ENCODE results near the gene LRP1B.

LRP1B gene

GRCh38 chr2:140383781-140384180 is 1747.0 kb downstream of the LRP1B start:
- DNase-seq (ENCODE audit: low read depth, low spot score): no peak

DNA sequence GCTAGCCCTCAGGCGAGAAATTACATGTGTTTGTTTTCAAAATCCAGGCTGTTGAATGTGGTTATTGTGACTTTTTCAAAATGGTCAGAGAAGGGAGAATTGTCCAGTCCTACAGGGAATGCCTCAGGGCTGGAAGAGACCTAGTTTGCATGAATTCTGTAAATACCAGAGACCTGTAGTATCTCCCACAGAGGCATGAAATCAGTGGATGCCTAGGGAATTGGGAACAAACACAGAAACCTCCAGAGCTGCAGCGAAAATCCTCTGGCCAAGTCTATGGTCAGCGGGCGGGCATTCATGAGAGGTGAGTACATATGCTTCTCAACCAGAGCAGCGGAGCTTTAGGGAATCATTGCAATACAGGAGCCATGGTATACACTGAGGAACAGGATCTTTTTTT is 1754.1 kb downstream of the LRP1B start:
- Histone ChIP-seq H3K27me3 (ENCODE audit: insufficient read depth, insufficient read length) (no peaks in the 10 kb centered on the region), H3K4me3 (ENCODE audit: insufficient read length, low read depth) (no peak overlapping the region), H3K9me3 (ENCODE audit: insufficient read depth, low read length) (no peaks in the 10 kb centered on the region), H3K4me1 (ENCODE audit: insufficient read depth, insufficient read length) (no peaks in the 10 kb centered on the region), H3K36me3 (ENCODE audit: insufficient read depth, insufficient read length, low read length) (no peaks in the 10 kb centered on the region), H3K9ac (ENCODE audit: insufficient read length, low read depth) (no peak overlapping the region)
- DNase-seq (ENCODE audit: low read depth, low spot score): no peak
- TF ChIP-seq ZNF274 (IDR thresholded peaks at IDR 0.05; ENCODE audit: low read depth, low read length) (no peak), SUZ12 (IDR thresholded peaks at IDR 0.05; ENCODE audit: extremely low read depth, insufficient read depth, insufficient read length) (no peak), YY1 (IDR thresholded peaks at IDR 0.05; ENCODE audit: insufficient read depth, insufficient read length) (no peak)

More at GRCh38 chr2:140383781-140384180, 1747.0 kb downstream of the LRP1B start:
- no peaks in the 10 kb centered on the region for H3K27me3 ChIP-seq (ENCODE audit: insufficient read depth, insufficient read length)
- H3K4me1 ChIP-seq (ENCODE audit: insufficient read depth, insufficient read length): no peaks in the 10 kb centered on the region
- H3K9me3 ChIP-seq (ENCODE audit: insufficient read depth, low read length): no peaks in the 10 kb centered on the region
- no peak overlapping the region for H3K9ac ChIP-seq (ENCODE audit: insufficient read length, low read depth)
- H3K4me3 ChIP-seq (ENCODE audit: insufficient read length, low read depth): no peak overlapping the region
- no peak for TF ChIP-seq YY1 (IDR thresholded peaks at IDR 0.05; ENCODE audit: insufficient read depth, insufficient read length)
- no peak for TF ChIP-seq ZNF274 (IDR thresholded peaks at IDR 0.05; ENCODE audit: low read depth, low read length)
- no peak for TF ChIP-seq SUZ12 (IDR thresholded peaks at IDR 0.05; ENCODE audit: extremely low read depth, insufficient read depth, insufficient read length)
- H3K36me3 ChIP-seq (ENCODE audit: insufficient read depth, insufficient read length, low read length): no peaks in the 10 kb centered on the region

- H3K9me3 ChIP-seq (ENCODE audit: insufficient read depth, low read length): no peaks in the 10 kb centered on the region
- no peak overlapping the region for H3K4me3 ChIP-seq (ENCODE audit: insufficient read length, low read depth)
- no peak overlapping the region for H3K9ac ChIP-seq (ENCODE audit: insufficient read length, low read depth)
- TF ChIP-seq YY1 (IDR thresholded peaks at IDR 0.05; ENCODE audit: insufficient read depth, insufficient read length): no peak
- TF ChIP-seq ZNF274 (IDR thresholded peaks at IDR 0.05; ENCODE audit: low read depth, low read length): no peak
- no peak for TF ChIP-seq SUZ12 (IDR thresholded peaks at IDR 0.05; ENCODE audit: extremely low read depth, insufficient read depth, insufficient read length)
- DNase-seq (ENCODE audit: low read depth, low spot score): no peak
- H3K36me3 ChIP-seq (ENCODE audit: insufficient read depth, insufficient read length, low read length): no peaks in the 10 kb centered on the region
- H3K27me3 ChIP-seq (ENCODE audit: insufficient read depth, insufficient read length): no peaks in the 10 kb centered on the region
- H3K4me1 ChIP-seq (ENCODE audit: insufficient read depth, insufficient read length): no peaks in the 10 kb centered on the region
Observed at GRCh38 chr2:140363131-140363530, 1767.7 kb downstream of the LRP1B start.

GRCh38 chr2:140362361-140362760 is 1768.5 kb downstream of the LRP1B start:
- no peaks in the 10 kb centered on the region for H3K27me3 ChIP-seq (ENCODE audit: insufficient read depth, insufficient read length)
- TF ChIP-seq SUZ12 (IDR thresholded peaks at IDR 0.05; ENCODE audit: extremely low read depth, insufficient read depth, insufficient read length) (no peak), YY1 (IDR thresholded peaks at IDR 0.05; ENCODE audit: insufficient read depth, insufficient read length) (no peak), ZNF274 (IDR thresholded peaks at IDR 0.05; ENCODE audit: low read depth, low read length) (no peak)
- DNase-seq (ENCODE audit: low read depth, low spot score): no peak
- no peaks in the 10 kb centered on the region for H3K4me1 ChIP-seq (ENCODE audit: insufficient read depth, insufficient read length)
- H3K4me3 ChIP-seq (ENCODE audit: insufficient read length, low read depth): no peak overlapping the region
- H3K9ac ChIP-seq (ENCODE audit: insufficient read length, low read depth): no peak overlapping the region
- no peaks in the 10 kb centered on the region for H3K9me3 ChIP-seq (ENCODE audit: insufficient read depth, low read length)
- H3K36me3 ChIP-seq (ENCODE audit: insufficient read depth, insufficient read length, low read length): no peaks in the 10 kb centered on the region

DNA sequence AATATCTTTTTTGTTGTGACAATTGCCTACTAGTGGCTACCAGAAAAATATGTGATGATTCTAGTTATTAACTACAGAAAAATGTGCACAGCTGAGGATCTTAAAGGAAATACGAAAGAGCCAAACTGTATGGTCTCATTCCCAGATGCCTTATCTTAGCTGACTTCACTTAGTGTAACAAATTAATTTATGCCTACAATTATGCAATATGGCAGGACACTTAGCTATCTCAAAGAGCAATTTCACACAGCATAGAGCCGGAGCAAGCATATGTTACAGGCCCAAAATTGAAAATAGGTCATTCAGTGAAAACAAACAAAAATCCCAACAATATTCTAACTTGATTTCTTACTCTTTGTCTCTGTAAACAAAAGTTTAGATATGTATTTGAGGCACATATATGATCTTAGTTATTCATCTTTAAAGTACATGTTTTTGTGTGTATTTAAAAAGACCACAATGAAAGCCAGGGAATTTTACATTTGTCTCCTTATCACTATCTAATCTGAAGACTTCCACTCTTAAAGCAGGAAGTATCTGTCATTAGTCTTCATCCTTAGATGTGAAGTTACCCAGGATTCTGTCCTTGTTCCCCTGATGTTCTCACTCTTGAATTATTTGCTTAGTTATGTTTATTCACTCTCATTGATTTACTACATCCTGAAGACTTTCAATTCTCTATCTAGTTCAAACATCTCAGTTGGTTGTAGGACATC is 1771.6 kb downstream of the LRP1B start:
- H3K4me1 ChIP-seq (ENCODE audit: insufficient read depth, insufficient read length): no peaks in the 10 kb centered on the region
- no peaks in the 10 kb centered on the region for H3K27me3 ChIP-seq (ENCODE audit: insufficient read depth, insufficient read length)
- no peak overlapping the region for H3K4me3 ChIP-seq (ENCODE audit: insufficient read length, low read depth)
- H3K36me3 ChIP-seq (ENCODE audit: insufficient read depth, insufficient read length, low read length): no peaks in the 10 kb centered on the region
- H3K9me3 ChIP-seq (ENCODE audit: insufficient read depth, low read length): no peaks in the 10 kb centered on the region
- no peak overlapping the region for H3K9ac ChIP-seq (ENCODE audit: insufficient read length, low read depth)
- no peak for TF ChIP-seq YY1 (IDR thresholded peaks at IDR 0.05; ENCODE audit: insufficient read depth, insufficient read length)
- TF ChIP-seq SUZ12 (IDR thresholded peaks at IDR 0.05; ENCODE audit: extremely low read depth, insufficient read depth, insufficient read length): no peak
- TF ChIP-seq ZNF274 (IDR thresholded peaks at IDR 0.05; ENCODE audit: low read depth, low read length): no peak
- no peak for DNase-seq (ENCODE audit: low read depth, low spot score)

DNA sequence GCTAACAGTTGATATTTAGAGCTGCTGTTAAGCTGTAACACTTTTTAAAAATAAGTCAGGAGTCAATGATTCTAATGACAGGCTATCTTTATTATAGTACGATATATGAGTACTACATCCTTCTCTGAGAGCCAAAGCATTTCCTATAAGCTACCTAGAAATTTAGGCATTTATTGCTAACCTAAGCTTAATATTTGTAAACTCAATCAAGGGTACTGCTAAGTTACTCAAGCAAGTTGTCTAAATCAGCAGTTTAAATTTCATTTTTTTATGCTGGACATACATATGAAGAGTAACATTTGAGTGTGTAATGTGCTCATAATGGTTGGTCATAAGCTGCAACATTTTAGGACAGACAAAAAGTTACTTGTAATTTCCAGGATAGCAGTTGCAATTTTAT is 1774.1 kb downstream of the LRP1B start:
- Histone ChIP-seq H3K36me3 (ENCODE audit: insufficient read depth, insufficient read length, low read length) (no peaks in the 10 kb centered on the region), H3K9ac (ENCODE audit: insufficient read length, low read depth) (no peak overlapping the region), H3K9me3 (ENCODE audit: insufficient read depth, low read length) (no peaks in the 10 kb centered on the region), H3K4me3 (ENCODE audit: insufficient read length, low read depth) (no peak overlapping the region), H3K4me1 (ENCODE audit: insufficient read depth, insufficient read length) (no peaks in the 10 kb centered on the region), H3K27me3 (ENCODE audit: insufficient read depth, insufficient read length) (no peaks in the 10 kb centered on the region)
- TF ChIP-seq YY1 (IDR thresholded peaks at IDR 0.05; ENCODE audit: insufficient read depth, insufficient read length) (no peak), ZNF274 (IDR thresholded peaks at IDR 0.05; ENCODE audit: low read depth, low read length) (no peak), SUZ12 (IDR thresholded peaks at IDR 0.05; ENCODE audit: extremely low read depth, insufficient read depth, insufficient read length) (no peak)
- no peak for DNase-seq (ENCODE audit: low read depth, low spot score)

DNA sequence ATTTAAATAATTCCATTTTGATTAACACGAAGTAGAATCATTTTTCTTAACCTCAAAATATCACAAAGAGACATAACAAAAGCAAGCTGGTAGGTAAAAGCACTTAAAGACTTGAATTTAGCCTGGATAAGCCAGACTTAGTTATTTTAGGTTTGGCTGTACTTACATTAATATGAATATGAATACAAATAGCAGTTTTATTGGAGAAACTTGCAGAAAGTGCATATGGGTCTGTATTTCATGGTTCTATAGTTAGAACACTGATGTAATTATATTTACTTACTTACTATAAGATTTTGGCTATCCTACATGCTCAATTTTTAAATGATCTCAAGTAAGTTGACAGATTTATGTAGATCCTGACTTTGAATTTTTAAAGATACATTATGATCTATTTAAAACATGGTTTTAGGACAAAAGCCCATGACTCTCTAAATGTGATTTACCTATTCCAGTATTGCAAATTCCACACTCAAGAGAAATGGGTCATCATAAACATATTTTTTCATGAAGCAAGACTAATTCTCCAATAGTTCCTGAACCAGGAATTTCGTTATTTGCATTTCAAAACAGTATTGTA is 1775.2 kb downstream of the LRP1B start:
- no peak for TF ChIP-seq ZNF274 (IDR thresholded peaks at IDR 0.05; ENCODE audit: low read depth, low read length)
- TF ChIP-seq YY1 (IDR thresholded peaks at IDR 0.05; ENCODE audit: insufficient read depth, insufficient read length): no peak
- no peak for TF ChIP-seq SUZ12 (IDR thresholded peaks at IDR 0.05; ENCODE audit: extremely low read depth, insufficient read depth, insufficient read length)

More for the DNA sequence above, 1775.2 kb downstream of the LRP1B start:
- DNase-seq (ENCODE audit: low read depth, low spot score): no peak
- Histone ChIP-seq H3K27me3 (ENCODE audit: insufficient read depth, insufficient read length) (no peaks in the 10 kb centered on the region), H3K36me3 (ENCODE audit: insufficient read depth, insufficient read length, low read length) (no peaks in the 10 kb centered on the region), H3K4me3 (ENCODE audit: insufficient read length, low read depth) (no peak overlapping the region), H3K9ac (ENCODE audit: insufficient read length, low read depth) (no peak overlapping the region), H3K4me1 (ENCODE audit: insufficient read depth, insufficient read length) (no peaks in the 10 kb centered on the region), H3K9me3 (ENCODE audit: insufficient read depth, low read length) (no peaks in the 10 kb centered on the region)

All from NT2/D1 (cell line).